GM19193 (cell line): ENCODE measurements around the gene ZNF837.

Experiments
- POLR2A ChIP-seq: IDR thresholded peaks from 4 replicates; pipeline ENCODE4 v1.6.1; 2011; ENCODE audit not compliant: insufficient read depth, insufficient read length; ENCODE audit errors: extremely low read depth

The ZNF837 gene

DNA sequence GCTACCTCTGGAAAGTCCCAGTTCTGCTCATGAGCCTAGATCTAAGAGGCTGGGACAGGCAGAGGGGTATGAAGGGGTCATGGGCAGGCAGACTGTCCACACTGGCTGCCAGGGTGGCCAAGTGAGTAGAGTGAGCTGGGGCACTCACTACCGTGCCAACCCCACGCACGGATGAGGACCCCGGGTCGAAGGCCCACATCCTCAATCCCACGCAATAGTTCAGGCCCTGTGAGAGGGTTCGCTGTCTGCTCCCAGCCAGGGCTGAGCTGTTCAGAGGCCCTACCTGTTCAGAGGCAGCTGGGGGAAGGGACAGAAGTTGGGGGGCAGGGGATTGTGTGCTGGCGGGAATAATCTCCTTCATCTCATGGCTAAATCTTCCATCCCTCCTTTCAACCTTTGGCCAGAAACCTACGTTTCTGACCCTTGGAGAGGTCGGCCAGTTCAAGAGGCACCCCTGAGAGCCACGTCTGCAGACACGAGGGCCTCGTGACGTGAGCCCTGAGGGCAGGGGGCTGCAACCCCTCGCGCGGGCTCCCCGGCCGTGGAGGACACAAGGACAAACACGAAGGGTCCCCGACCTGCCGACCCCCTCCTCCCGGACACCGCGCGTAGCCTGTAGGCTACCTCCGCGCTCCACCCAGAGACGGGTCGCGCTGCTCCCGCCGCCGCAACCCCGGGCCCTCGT lies 5.2 kb upstream of the ZNF837 start:
- peak; percentile 8 for TF ChIP-seq POLR2A

DNA sequence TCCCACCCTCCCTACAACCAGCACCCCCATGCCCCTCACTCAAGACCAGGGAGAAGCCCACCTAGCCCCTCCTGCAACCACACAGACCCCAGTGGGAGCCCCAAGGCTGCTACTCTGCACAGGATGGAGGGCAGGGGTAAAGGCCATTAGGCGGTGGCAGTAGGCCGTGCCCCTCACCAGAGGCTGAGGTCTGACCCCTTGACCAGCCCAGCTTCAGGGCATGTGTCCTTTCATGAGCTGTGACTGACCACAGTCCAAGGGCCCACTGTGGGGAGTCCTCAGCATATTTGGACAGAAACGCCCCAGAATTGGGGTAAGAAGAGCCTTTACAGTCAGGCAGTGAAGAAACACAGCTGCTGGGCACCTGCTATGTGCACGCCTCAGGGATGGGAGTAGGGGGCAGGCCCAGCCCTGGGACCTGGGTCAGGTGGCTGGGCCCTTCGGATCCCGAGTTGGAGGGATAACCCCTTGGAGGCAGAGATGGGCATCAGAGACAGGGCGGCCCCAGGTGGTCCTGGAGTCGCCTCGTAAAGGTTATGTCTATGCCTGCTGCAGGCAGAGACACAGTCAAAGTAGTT lies 4.6 kb upstream of the ZNF837 start:
- no peak for TF ChIP-seq POLR2A

DNA sequence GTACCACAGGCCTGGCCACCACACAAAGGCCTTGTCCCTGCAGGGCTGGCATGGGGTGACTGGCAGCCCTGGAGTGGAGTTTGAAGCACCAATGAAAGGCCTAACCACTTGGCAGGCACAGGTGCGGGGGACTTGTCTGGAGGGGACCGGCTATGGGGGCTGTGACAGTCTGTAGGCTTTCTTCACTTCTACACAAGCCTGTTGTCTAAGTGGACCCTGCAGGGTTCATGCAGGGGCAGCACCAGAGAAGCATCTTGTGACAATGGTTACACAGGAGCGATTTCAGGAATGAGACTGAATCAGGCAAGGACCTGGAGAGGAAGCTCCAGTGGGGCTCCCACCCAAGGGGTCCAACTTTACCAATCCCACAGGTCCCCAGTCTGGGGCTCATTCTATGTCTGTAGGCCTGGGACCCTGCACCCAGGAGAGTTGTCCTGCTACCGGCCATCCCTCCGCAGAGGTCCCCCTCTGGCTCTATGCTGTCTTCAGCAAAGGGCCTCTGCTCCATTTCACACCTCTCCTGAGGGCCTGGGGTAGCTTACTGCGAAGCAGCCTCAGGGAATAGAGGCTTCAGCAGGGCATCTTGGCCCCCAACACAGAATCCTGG lies 2.3 kb upstream of the ZNF837 start:
- no peak for TF ChIP-seq POLR2A

DNA sequence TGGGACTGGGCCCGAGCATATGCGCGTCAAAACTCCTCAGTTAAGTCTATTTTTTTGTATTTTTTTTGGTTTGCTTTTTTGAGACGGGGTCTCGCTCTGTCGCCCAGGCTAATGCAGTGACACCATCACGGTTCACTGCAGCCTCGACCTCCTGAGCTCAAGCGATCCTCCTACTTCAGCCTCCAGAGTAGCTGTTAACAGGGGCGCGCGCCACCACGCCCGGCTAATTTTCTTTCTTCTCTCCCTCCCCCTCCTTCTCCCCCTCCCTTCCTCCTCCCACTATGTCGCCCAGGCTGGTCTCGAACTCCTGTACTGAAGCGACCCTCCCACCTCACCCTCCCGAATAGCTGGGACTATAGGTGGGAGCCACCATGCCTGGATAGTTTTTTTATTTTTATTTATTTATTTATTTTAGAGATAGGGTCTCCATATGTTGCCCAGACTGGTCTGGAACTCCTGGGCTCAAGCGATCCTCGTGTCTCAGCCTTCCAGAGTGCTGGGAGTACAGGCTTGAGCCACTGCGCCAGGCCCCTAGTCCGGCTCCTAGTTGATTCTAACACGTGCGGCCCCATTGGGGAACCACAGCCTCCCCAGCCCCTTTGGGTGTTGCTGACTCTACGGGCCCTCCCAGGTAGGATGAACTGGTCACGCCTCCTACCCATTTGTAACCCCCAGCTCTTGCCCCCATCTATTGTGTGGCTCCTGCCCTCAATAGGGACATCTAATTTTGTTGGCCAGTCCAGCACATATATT lies 806 bp upstream of the ZNF837 start:
- TF ChIP-seq POLR2A: no peak

DNA sequence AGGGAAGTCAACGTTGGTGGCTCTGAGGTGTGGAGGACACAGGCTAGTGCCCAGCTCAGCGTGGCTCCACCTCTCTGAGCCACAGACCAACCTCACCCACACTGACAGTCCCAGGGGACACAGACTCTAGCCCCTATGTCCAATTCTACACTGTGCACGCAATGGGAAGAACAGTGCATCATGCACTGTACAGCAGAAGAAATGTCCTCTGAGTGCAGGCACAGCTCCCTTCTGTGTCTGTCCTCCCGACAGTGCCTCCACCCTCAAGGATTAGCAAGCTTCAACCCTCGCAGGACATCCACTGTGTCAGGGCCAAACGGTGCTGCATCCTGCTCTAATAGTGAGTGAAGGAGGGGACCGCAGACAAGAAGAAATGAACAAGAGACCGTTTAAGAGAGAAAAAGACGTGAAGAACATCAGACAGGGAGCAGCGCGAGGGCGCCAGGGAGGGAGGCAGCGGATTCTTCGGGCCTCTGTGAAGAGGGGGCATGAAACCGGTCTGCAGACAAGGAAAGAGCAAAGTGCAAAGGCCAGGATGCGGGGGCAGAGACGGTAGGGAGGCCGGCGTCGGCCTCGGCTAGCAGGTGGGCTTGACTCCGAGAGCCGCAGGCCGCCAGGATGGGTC lies 681 bp downstream of the ZNF837 start:
- no peak for TF ChIP-seq POLR2A

DNA sequence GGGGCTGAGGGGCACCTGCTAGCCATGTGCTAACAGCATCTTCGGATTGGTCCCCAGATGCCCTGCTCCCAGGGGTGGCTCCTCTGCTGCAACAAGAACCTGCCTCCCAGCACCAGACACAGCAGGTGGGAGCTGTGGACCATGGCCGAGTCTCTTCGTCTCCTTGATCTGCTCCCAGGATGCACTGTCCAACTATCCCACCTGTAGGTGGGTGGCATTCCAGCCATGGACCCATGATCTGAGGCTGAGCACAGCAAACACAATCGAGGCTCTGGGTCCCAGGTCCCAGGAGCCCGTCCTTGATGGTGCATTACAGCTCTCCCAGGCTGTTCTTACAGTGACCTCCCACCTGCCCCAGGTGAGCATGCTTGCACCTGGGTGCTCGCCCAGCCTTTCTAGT lies 1.6 kb downstream of the ZNF837 start:
- no peak for TF ChIP-seq POLR2A

DNA sequence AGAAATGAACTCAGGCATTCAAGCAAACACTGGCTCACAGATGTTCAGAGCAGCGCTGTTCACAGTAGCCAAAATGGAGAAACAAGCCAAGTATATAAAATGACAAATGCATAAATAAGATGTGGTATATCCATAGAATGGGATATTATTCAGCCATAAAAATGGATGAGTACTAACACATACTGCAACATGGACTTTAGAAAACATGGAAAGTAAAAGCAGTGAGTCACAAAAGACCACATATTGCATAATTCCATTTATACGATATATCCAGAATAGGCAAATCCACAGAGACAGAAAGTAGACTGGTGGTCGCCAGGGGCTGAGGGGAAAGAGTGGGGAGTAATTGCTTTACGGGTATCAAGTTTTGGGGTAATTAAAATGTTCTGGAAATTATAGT lies 6.6 kb downstream of the ZNF837 start:
- no peak for TF ChIP-seq POLR2A

DNA sequence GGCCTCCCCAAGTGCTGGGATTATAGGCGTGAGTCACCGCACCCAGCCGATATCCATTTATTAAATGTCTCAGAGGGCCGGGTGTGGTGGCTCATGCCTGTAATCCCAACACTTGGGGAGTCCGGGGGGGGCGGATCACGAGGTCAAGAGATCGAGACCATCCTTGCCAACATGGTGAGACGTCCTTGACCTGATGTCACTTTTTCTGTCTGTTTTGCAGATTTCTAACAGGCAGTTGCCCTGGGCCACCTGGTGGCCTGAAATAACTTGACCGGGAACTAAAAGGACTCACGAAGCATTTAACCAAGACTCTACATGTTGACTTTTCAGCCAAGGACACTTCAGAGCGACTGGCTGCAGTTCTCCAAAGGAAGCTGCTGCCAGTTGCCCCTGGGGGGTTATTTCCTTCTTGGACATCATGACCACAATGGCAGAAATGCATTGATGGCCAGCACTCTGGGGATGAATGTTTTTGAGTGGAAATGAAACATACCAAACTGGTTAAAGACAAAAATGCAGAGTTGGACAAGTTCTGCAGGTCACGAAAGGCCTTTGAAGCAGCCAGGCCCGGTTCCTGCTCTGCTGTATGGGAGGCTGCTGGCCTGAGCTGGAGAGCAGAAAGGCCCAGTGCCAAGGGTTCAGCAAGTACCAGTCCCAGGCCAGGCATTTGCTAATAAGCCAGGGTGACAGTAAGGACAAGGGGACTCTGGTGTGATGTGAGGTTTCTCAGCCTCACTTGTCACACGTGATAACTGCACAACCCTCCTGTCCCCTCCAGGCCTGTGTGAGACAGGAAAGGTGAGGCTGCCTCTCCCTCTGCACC lies 8.3 kb downstream of the ZNF837 start:
- no peak for TF ChIP-seq POLR2A

DNA sequence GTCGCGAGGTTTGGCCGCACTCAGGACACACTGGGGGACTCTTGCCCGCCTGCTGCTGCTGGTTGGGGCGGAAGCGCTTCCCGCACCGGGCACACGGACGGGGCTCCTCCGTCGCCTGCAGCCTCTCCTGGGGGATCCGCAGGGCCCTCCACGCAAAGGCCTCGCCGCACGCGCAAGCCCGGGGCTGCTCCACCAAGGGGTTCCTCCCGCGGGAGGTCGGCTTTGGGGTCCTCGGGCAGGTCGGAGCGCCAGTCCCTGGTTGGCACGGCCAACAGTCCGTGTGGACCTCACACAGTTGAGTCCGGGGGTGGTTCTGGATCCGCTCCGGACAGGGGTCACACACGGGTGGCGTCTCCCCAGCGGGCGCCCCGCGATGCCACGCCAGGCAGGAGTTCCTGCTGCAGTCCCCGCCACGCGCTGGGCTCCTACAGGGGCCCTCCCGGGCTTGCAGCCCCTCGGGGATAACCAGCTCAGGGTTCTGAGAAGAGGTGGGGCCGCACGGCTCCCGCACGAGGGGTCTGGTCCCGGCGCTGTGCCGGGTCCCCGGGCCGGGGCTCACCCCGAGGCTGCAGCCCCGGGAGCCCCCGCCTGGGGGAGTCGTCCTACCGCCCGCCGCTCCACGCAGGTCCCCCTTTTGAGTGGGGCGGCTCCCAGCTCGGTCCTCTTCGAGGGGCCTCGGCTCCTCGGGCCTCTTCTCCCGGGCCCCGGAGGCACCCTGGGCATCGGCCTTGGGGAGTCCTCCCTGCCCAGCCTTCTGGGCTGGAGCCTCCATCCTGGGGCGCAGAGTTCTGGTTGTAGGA lies 12.1 kb downstream of the ZNF837 start:
- TF ChIP-seq POLR2A: no peak

DNA sequence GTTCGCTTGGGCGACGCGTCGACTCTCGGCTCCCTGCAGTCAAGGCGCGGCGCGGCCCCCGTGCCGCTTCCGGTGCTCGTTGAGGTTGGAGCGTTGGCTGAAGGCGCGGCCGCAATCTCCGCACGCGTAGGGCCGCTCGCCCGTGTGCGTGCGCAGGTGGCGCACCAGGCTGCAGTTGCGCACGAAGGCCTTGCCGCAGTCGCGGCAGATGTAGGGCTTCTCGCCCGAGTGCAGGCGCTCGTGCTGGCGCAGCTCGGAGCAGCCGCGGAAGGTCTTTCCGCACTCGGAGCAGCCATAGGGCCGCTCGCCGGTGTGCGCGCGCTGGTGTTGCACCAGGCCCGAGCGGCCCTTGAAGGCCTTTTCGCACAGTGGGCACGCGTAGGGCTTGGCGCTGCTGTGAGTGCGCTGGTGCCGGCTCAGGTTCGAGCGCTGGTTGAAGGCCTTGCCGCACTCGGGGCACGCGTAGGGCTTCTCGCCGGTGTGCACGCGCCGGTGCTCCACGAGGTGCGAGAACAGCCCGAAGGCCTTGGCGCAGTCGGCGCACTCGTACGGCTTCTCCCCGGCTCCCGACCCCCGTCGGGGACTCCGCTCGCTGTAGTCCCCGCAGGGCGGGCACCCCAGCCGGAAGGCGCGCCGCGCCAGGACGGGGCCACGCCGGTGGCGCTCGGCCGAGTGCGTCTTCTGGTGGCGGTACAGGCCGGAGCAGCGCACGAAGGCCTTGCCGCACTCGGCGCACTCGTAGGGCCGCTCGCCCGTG lies 13.0 kb downstream of the ZNF837 start:
- no peak for TF ChIP-seq POLR2A

DNA sequence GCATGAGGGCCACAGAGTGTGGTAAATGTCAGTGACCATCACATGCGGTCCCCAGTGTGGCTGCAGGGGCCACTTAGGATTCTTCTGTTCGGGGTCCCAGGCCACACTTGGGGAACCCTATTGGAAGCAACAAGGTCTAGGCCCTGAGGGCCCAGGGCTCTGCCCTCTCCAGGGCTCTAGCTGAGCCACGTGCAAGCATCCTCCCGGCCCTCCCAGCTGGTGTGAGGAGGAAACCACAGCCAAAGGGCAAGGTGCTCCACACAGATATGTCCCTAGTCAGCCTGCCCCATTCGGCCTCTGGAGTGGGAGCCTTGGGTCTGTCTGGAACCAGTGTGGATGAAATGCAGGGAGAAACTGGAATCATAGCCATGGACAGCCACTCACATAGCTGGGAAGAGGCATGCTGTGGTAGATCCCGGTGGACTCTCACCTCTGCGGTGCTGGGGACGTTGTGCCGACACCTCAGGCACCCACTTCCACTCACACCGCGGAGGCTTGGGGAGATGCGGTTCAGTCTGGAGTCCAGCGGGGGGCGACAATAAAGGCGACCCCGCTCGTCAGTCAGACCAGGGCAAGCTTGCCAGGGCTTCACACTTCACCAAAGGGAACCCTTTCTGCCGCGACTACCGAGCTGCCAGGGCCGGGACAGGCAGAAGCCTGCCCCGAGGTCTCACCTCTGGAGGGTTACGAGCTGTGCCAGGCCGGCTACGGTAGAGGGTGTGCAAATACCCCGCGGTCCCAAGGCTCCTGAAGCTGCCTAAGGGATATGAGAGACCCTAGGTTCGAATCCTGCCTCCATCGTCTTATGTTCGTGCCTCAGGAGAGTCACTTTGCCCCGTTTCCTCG lies 14.0 kb downstream of the ZNF837 start:
- TF ChIP-seq POLR2A: no peak

DNA sequence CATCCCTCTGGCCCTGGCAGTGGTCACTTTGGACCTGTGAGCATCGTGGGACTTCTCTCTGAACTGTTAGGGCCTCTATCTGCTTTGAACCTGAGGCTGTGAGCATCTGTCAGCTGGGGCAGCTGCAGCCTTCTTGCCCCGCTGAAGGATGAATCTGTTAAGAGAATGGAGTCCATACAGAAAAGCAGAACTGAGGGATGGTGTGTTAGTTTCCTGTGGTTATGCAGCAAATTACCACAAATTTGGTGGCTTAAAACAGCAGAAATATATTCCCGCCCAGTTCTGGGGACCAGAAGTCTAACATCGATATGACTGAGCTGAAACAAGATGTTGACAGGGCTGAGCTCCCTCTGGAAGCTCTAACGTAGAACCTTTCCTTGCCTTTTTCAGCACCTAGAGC lies 16.7 kb downstream of the ZNF837 start:
- TF ChIP-seq POLR2A: no peak
